AG10803 (cell line): Measurements from ENCODE around the gene COL6A5.

Source experiments
- DNase-seq: peaks from one replicate; pipeline ENCODE4 v3.0.0; 2010; ENCODE audit warnings: low read depth
- H3K4me3 ChIP-seq: 2 replicates; pipeline ENCODE4 v1.5.1; 2011; ENCODE audit warnings: mild to moderate bottlenecking, low read length, control low read depth
- TF ChIP-seq, protein P1 (sequence below): conservative IDR thresholded peaks from 2 replicates; pipeline ENCODE4 v1.5.1; 2011; ENCODE audit warnings: mild to moderate bottlenecking, low read length, control low read depth, inconsistent platforms

COL6A5 gene

DNA sequence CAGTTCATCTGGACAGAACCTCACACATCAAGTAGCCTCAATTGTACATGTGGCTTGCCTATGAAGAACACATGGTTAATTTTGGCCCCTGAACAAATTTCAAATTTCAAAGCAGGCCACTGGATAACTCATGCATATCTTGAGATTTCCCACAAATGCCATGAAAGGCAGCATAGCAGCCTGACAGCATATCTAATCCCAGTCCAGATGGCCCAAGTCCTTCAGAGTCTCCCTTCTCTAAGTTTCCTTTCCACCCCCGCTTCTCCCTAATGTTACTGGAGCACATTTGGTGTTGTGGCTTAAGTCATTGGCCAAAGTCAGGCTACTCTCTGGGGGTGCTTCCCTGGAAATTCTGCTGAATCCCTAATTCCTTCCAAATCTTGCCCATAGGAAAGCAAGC lies 117.7 kb downstream of the COL6A5 start:
- TF ChIP-seq, protein P1, sequence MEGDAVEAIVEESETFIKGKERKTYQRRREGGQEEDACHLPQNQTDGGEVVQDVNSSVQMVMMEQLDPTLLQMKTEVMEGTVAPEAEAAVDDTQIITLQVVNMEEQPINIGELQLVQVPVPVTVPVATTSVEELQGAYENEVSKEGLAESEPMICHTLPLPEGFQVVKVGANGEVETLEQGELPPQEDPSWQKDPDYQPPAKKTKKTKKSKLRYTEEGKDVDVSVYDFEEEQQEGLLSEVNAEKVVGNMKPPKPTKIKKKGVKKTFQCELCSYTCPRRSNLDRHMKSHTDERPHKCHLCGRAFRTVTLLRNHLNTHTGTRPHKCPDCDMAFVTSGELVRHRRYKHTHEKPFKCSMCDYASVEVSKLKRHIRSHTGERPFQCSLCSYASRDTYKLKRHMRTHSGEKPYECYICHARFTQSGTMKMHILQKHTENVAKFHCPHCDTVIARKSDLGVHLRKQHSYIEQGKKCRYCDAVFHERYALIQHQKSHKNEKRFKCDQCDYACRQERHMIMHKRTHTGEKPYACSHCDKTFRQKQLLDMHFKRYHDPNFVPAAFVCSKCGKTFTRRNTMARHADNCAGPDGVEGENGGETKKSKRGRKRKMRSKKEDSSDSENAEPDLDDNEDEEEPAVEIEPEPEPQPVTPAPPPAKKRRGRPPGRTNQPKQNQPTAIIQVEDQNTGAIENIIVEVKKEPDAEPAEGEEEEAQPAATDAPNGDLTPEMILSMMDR = no peak
- no peak overlapping the region for H3K4me3 ChIP-seq
- DNase-seq = peak; percentile 5

DNA sequence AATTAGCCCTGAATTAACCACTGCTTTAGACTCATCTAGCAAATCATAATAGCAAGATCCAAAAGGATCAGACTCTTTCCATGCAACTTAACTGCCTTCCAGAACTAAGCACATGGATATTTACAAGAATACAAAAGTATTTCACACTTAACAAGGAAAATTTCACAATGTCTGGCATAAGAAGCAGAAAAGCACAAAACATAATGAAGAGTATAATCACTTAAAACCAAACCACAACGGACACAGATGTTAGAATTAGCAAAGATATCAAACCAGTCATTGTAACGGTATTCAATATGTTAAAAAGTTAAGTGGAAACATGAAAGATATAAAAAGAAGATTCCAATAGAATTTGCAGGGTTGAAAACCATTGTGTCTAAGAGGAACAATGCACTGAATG lies 120.0 kb downstream of the COL6A5 start:
- TF ChIP-seq, protein P1 = no peak
- DNase-seq = peak; percentile 53
- no peak overlapping the region for H3K4me3 ChIP-seq

DNA sequence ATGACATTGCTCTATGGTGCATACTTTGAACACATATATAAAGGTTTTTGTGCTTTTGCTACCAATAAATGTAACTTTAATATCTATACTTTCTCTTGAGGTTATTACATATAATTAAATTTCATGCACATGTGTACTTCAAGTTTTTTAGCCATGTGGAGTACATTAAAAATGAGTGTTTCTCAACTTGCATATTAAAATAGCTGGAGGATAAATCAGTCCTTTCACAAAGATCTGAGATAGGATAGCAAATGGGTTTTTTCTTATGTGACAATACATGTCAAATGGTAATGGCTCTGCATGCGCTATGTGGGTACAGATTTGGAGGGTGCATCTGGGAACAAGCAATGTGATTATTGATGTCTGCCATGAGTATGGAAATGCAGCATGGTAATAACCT lies 122.8 kb downstream of the COL6A5 start:
- TF ChIP-seq, protein P1 = no peak
- H3K4me3 ChIP-seq = no peak overlapping the region
- no peak for DNase-seq

- H3K4me3 ChIP-seq = no peak overlapping the region
- TF ChIP-seq, protein P1 = no peak
- peak; percentile 3 for DNase-seq
Measured at GRCh38 chr3:130470126-130470525, 124.7 kb downstream of the COL6A5 start.

DNA sequence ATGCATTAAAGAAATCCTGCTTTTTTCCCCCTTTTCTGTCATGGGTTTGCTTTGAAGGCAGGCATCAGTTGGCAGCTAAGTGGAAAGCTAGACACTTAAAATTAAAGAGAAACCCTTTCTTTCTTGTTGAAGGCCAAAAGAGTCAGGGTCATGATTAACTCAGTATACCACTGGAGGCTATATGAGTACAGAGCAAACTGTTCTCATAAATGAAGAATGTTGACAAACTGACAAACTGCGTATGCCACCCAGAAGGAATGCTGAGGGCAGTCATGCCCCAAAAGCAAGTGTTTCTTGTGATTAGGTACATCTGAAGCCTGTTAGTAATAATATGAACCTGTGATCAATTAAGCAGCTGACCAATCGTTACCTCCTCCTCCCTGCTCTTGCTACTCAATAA lies 127.9 kb downstream of the COL6A5 start:
- TF ChIP-seq, protein P1 = no peak
- no peak overlapping the region for H3K4me3 ChIP-seq
- DNase-seq = no peak

DNA sequence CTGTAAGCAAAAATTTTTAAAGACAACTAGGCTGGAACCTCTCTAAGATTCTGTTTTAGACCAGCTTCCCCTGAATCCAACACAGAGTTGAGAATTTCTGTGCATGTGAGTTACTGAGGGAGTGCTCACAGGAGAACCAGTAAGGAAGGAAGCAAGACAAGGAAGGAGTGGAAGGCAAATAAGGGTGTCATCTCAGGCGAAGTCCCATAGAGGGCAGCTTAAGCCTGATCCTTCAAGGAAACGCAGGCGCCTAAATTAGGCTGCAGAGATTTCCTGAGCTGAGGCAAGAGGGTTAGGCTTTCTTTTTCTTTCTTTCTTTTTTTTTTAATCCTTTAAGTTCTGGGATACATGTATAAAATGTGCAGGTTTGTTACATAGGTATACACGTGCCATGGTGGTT lies 135.3 kb downstream of the COL6A5 start:
- H3K4me3 ChIP-seq = no peak overlapping the region
- DNase-seq = peak; percentile 56
- TF ChIP-seq, protein P1 = peak; percentile 64

GRCh38 chr3:130488288-130488687 lies 142.8 kb downstream of the COL6A5 start:
- DNase-seq = peak; percentile 12
- TF ChIP-seq, protein P1 = no peak
- H3K4me3 ChIP-seq = no peak overlapping the region
